ENCODE measurements around the gene P2RY14. TPM values are rescaled to one million over a fixed set of nuclear protein-coding genes. Genes with fewer than 3 reads are reported as not detected.

The P2RY14 gene
- total and polyA plus RNA-seq, 8 donors: 1.7 to 43.2 (median 9.2) TPM

GRCh38 chr3:151293127-151293526 is 14.8 kb upstream of the P2RY14 start:
- intact Hi-C loops (cut with DNase I; ENCODE audit: low total_unique reads): no loop called here
- 56 to 87% (median 70%) methylated on average over 6 of the region's 6 CpGs for WGBS, 5 donors
- H3K4me3 ChIP-seq: no peak overlapping the region
- no peaks in the 10 kb centered on the region for H3K27me3 ChIP-seq
- H3K9me3 ChIP-seq: no peaks in the 10 kb centered on the region
- no peak overlapping the region for H3K27ac ChIP-seq
- H3K4me1 ChIP-seq: no peaks in the 10 kb centered on the region
- DNase-seq: no peak
- no peaks in the 10 kb centered on the region for H3K36me3 ChIP-seq
- TF ChIP-seq POLR2AphosphoS5 (IDR thresholded peaks at IDR 0.05) (no peak), EP300 (IDR thresholded peaks at IDR 0.05) (no peak), POLR2A (IDR thresholded peaks at IDR 0.05) (no peak), CTCF (IDR thresholded peaks at IDR 0.05) (no peak)

GRCh38 chr3:151290673-151291072 is 12.3 kb upstream of the P2RY14 start:
- H3K27ac ChIP-seq: no peak overlapping the region
- no peak for TF ChIP-seq POLR2AphosphoS5 (IDR thresholded peaks at IDR 0.05)
- TF ChIP-seq EP300 (IDR thresholded peaks at IDR 0.05): no peak
- peak in 2 of 7 experiments; percentile 6 to 22 for TF ChIP-seq CTCF (IDR thresholded peaks at IDR 0.05)
- no peak for TF ChIP-seq POLR2A (IDR thresholded peaks at IDR 0.05)
- WGBS, 5 donors: 43 to 50% (median 47%) methylated on average over 3 of the region's 3 CpGs
- intact Hi-C loops (cut with DNase I; ENCODE audit: low total_unique reads): no loop called here
- H3K9me3 ChIP-seq: no peaks in the 10 kb centered on the region
- no peak overlapping the region for H3K4me3 ChIP-seq
- no peaks in the 10 kb centered on the region for H3K27me3 ChIP-seq
- DNase-seq: peak in 1 of 2 donors; percentile 47
- H3K4me1 ChIP-seq: no peaks in the 10 kb centered on the region
- H3K36me3 ChIP-seq: no peaks in the 10 kb centered on the region

- no peaks in the 10 kb centered on the region for H3K36me3 ChIP-seq
- H3K27me3 ChIP-seq: no peaks in the 10 kb centered on the region
- TF ChIP-seq CTCF (IDR thresholded peaks at IDR 0.05) (no peak), POLR2AphosphoS5 (IDR thresholded peaks at IDR 0.05) (no peak), EP300 (IDR thresholded peaks at IDR 0.05) (no peak), POLR2A (IDR thresholded peaks at IDR 0.05) (no peak)
- H3K4me3 ChIP-seq: no peak overlapping the region
- intact Hi-C loops (cut with DNase I; ENCODE audit: low total_unique reads): loop anchor here (5.0 kb wide), 1 partner anchor 117 kb away; no protein-coding TSS in a partner anchor
- 13 to 55% (median 45%) methylated on average over 3 of the region's 3 CpGs for WGBS, 5 donors
- no peak for DNase-seq
- no peaks in the 10 kb centered on the region for H3K9me3 ChIP-seq
- no peak overlapping the region for H3K27ac ChIP-seq
- peaks cover 0 to 4% (median 3%) of the 10 kb centered on the region in 4 donors for H3K4me1 ChIP-seq
These were observed 11.1 kb upstream of the P2RY14 start for GRCh38 chr3:151289445-151289844.

GRCh38 chr3:151285940-151286339 is 7.6 kb upstream of the P2RY14 start:
- 69 to 88% (median 72%) methylated on average over 1 of the region's 1 CpG for WGBS, 5 donors

More at GRCh38 chr3:151285940-151286339, 7.6 kb upstream of the P2RY14 start:
- TF ChIP-seq POLR2AphosphoS5 (IDR thresholded peaks at IDR 0.05) (no peak), POLR2A (IDR thresholded peaks at IDR 0.05) (no peak), EP300 (IDR thresholded peaks at IDR 0.05) (no peak), CTCF (IDR thresholded peaks at IDR 0.05) (no peak)
- Histone ChIP-seq H3K36me3 (no peaks in the 10 kb centered on the region), H3K9me3 (no peaks in the 10 kb centered on the region), H3K27ac (no peak overlapping the region), H3K4me3 (no peak overlapping the region), H3K4me1 (peaks cover 0 to 25% (median 13%) of the 10 kb centered on the region in 4 donors), H3K27me3 (no peaks in the 10 kb centered on the region)
- no peak for DNase-seq
- intact Hi-C loops (cut with DNase I; ENCODE audit: low total_unique reads): loop anchor here (5.0 kb wide), 1 partner anchor 114 kb away; no protein-coding TSS in a partner anchor

Data from stomach (tissue), 9 donors.